SH-SY5Y (cell line): Measurements from ENCODE around the gene MARK1.

Experiments used
- GATA2 ChIP-seq: IDR thresholded peaks from 2 replicates; pipeline ENCODE4 v1.6.1; 2011; ENCODE audit warnings: mild to moderate bottlenecking, low read depth, low read length
- GATA3 ChIP-seq: IDR thresholded peaks from 2 replicates; pipeline ENCODE4 v1.6.1; 2011; ENCODE audit warnings: low read depth, mild to moderate bottlenecking, low read length, moderate library complexity

DNA sequence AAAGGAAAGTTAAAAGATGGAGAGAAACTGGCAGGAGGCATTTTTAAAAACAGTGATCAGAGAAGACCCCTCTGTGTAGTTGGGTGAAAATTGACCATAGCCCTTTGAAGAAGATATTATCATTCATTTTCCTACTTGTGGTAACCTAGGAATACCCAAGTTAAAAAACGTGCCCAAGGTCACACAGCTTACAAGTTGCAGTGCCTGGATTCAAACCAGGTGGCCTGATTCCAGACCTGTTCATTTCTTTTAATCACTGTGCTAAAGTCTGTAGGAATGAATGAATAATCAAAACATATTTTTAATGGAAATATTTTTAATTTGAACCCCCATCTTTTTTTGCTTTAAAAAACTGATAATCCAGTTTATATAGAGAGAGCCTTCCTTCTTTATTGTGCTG is 35.6 kb downstream of the MARK1 start:
- no peak for TF ChIP-seq GATA2
- TF ChIP-seq GATA3: no peak
